ENCODE data around the gene AHI1. TPM values are rescaled to one million over a fixed set of nuclear protein-coding genes. Genes with fewer than 3 reads are reported as not detected.
"Not testable (repeated sequence)": the region's sequence is repeated elsewhere in the genome, so short reads cannot be mapped to it uniquely, and the experiment has no call there.

Gene AHI1
- total RNA-seq, 3 donors from 2014 or later (not counting 1 experiment from before 2014, with no cell fraction given), result 24.0 to 40.3 (median 32.4) TPM

DNA sequence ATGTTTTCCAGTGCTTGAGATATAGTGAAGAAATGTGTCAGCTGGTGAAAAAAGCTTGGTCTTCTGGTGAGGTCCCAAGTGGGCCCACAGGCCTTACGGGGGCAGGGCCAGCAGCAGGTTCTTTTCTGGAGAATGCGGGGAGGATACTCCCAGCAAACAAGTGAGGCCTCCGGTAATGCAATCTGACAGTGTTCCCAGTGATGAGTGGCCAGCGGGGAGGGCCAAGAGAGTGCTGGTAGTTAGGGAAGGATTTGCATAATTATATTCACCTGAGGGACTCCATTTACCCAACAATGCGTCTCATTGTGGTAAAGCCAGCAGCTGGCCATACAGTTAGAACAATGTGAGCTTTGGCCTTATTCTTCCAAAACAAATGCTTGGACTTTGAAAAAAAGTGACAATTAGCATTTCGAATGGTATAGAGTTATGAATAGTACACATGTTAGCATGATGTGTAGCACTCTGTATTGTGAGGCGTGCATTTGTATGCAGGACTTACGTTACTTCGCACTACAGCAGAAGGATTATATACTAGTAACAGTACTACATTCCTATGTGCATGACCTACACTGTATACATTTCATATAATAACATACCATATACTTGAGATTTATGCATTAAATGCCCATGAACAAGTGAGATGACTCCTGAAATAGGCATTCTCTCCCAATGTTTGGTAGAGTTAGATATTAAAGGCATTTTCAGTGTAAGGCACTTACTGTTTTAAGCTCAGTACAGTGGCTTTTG lies 246.6 kb downstream of the AHI1 start:
- peaks cover 0 to 5% of the 10 kb centered on the region in 2 donors for H3K27me3 Mint-ChIP-seq (ENCODE audit: low read depth in 2 of 2)
- DNase-seq, result no peak
- intact Hi-C loops (cut with micrococcal nuclease), result no loop called here
- Histone ChIP-seq H3K4me1 (ENCODE audit: control insufficient read depth, insufficient read depth, low read length) (no peaks in the 10 kb centered on the region), H3K27me3 (ENCODE audit: control insufficient read depth, insufficient read depth, low read length) (no peaks in the 10 kb centered on the region), H3K36me3 (ENCODE audit: control insufficient read depth, insufficient read depth, low read length) (no peaks in the 10 kb centered on the region), H3K9me3 (ENCODE audit: control insufficient read depth, insufficient read depth, low read length) (no peaks in the 10 kb centered on the region), H3K4me3 (ENCODE audit: low read length) (no peak overlapping the region), H3K27ac (ENCODE audit: low read length) (no peak overlapping the region)
- no peaks in the 10 kb centered on the region for H3K4me1 Mint-ChIP-seq
- no peaks in the 10 kb centered on the region for H3K9me3 Mint-ChIP-seq
- H3K4me3 Mint-ChIP-seq, result no peak overlapping the region
- TF ChIP-seq, protein P1, sequence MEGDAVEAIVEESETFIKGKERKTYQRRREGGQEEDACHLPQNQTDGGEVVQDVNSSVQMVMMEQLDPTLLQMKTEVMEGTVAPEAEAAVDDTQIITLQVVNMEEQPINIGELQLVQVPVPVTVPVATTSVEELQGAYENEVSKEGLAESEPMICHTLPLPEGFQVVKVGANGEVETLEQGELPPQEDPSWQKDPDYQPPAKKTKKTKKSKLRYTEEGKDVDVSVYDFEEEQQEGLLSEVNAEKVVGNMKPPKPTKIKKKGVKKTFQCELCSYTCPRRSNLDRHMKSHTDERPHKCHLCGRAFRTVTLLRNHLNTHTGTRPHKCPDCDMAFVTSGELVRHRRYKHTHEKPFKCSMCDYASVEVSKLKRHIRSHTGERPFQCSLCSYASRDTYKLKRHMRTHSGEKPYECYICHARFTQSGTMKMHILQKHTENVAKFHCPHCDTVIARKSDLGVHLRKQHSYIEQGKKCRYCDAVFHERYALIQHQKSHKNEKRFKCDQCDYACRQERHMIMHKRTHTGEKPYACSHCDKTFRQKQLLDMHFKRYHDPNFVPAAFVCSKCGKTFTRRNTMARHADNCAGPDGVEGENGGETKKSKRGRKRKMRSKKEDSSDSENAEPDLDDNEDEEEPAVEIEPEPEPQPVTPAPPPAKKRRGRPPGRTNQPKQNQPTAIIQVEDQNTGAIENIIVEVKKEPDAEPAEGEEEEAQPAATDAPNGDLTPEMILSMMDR (IDR thresholded peaks at IDR 0.05), result no peak
- no peak overlapping the region for H3K27ac Mint-ChIP-seq
- no peaks in the 10 kb centered on the region for H3K36me3 Mint-ChIP-seq
- 93% methylated on average over 9 of the region's 9 CpGs for WGBS (ENCODE audit: insufficient coverage)
- ATAC-seq, result no peak

DNA sequence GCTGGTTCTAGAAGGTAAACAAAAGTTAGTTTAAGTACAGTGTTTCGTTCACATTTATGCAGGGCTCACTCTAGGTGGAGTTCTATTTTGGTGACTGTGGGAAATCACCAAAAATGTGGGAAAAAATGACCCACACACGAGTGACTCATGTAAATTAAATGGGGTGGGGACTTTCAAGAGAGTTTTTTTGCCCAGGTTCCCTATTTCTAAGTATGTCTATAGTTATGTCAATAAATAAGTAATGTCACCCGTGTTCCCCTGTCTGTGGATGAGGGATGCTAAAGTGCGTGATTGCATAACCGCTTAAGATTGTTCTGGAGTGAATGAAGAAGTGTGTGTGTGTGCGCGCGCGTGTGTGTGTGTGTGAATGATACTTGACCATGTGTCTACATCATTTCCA lies 247.3 kb downstream of the AHI1 start:
- no peak for ATAC-seq
- DNase-seq, result no peak
- H3K4me1 ChIP-seq (ENCODE audit: control insufficient read depth, insufficient read depth, low read length), result no peaks in the 10 kb centered on the region
- no peak overlapping the region for H3K4me3 Mint-ChIP-seq
- no peaks in the 10 kb centered on the region for H3K36me3 Mint-ChIP-seq
- no peaks in the 10 kb centered on the region for H3K9me3 ChIP-seq (ENCODE audit: control insufficient read depth, insufficient read depth, low read length)
- peaks cover 0 to 2% of the 10 kb centered on the region in 2 donors for H3K27me3 Mint-ChIP-seq (ENCODE audit: low read depth in 2 of 2)
- no peak overlapping the region for H3K27ac Mint-ChIP-seq
- no peak overlapping the region for H3K27ac ChIP-seq (ENCODE audit: low read length)
- H3K27me3 ChIP-seq (ENCODE audit: control insufficient read depth, insufficient read depth, low read length), result no peaks in the 10 kb centered on the region
- no peaks in the 10 kb centered on the region for H3K4me1 Mint-ChIP-seq
- WGBS (ENCODE audit: insufficient coverage), result 70% methylated on average over 7 of the region's 9 CpGs
- intact Hi-C loops (cut with micrococcal nuclease), result no loop called here
- H3K9me3 Mint-ChIP-seq, result no peaks in the 10 kb centered on the region
- TF ChIP-seq, protein P1 (IDR thresholded peaks at IDR 0.05), result no peak
- H3K4me3 ChIP-seq (ENCODE audit: low read length), result no peak overlapping the region
- H3K36me3 ChIP-seq (ENCODE audit: control insufficient read depth, insufficient read depth, low read length), result no peaks in the 10 kb centered on the region

DNA sequence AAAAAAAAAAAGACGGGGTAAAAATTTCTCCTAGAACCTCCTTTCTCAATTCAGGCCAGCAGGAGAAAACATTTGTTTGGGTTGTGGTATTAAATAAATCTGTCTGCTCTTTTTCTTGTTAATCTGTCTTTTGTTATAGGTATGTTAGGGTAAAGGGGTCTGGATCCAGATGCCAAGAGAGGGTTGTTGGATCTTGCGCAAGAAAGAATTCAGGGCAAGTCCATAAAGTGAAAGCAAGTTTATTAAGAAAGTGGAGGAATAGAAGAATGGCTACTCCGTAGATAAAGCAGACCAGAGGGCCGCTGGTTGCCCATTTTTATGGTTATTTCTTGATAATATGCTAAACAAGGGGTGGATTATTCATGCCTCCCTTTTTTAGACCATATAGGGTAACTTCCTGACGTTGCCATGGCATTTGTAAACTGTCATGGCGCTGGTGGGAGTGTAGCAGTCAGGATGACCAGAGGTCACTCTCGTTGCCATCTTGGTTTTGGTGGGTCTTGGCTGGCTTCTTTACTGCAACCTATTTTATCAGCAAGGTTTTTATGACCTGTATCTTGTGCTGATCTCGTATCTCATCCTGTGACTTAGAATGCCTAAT lies 251.0 kb downstream of the AHI1 start:
- H3K4me3 Mint-ChIP-seq; H3K4me3 ChIP-seq (ENCODE audit: low read length); H3K36me3 ChIP-seq (ENCODE audit: control insufficient read depth, insufficient read depth, low read length); H3K27me3 ChIP-seq (ENCODE audit: control insufficient read depth, insufficient read depth, low read length); H3K9me3 ChIP-seq (ENCODE audit: control insufficient read depth, insufficient read depth, low read length); H3K36me3 Mint-ChIP-seq; H3K9me3 Mint-ChIP-seq; ATAC-seq; intact Hi-C loops (cut with micrococcal nuclease); H3K4me1 Mint-ChIP-seq; DNase-seq; H3K27ac ChIP-seq (ENCODE audit: low read length); H3K4me1 ChIP-seq (ENCODE audit: control insufficient read depth, insufficient read depth, low read length); H3K27me3 Mint-ChIP-seq (ENCODE audit: low read depth in 2 of 2); H3K27ac Mint-ChIP-seq: not testable (repeated sequence)
- WGBS (ENCODE audit: insufficient coverage), result 90% methylated on average over 7 of the region's 8 CpGs

DNA sequence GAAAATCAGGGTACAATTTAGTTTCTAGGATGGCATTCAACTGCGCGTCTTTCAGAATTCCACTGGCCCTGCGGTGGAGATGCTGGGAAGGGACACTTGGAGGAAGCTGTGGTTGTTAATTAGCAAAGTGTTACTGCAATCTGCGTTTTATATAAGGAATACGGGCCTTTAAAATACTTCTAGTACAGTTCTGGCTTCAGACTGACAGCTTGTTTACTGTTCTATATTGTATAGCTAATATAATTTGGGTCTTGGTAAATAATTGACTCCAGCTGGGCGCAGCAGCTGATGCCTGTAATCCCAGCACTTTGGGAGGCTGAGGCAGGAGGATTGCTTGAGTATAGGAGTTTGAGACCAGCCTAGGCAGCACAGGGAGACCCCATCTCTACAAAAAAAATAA lies 252.7 kb downstream of the AHI1 start:
- H3K9me3 Mint-ChIP-seq, result no peaks in the 10 kb centered on the region
- H3K4me3 Mint-ChIP-seq, result no peak overlapping the region
- DNase-seq (no peak), ATAC-seq (no peak)
- no peaks in the 10 kb centered on the region for H3K9me3 ChIP-seq (ENCODE audit: control insufficient read depth, insufficient read depth, low read length)
- 95% methylated on average over 6 of the region's 6 CpGs for WGBS (ENCODE audit: insufficient coverage)
- H3K27me3 ChIP-seq (ENCODE audit: control insufficient read depth, insufficient read depth, low read length), result no peaks in the 10 kb centered on the region
- no peaks in the 10 kb centered on the region for H3K4me1 Mint-ChIP-seq
- no peak overlapping the region for H3K27ac ChIP-seq (ENCODE audit: low read length)
- H3K36me3 Mint-ChIP-seq, result no peaks in the 10 kb centered on the region
- no peaks in the 10 kb centered on the region for H3K36me3 ChIP-seq (ENCODE audit: control insufficient read depth, insufficient read depth, low read length)
- H3K4me3 ChIP-seq (ENCODE audit: low read length), result no peak overlapping the region
- H3K27me3 Mint-ChIP-seq (ENCODE audit: low read depth in 2 of 2), result peaks cover 0 to 2% of the 10 kb centered on the region in 2 donors
- intact Hi-C loops (cut with micrococcal nuclease), result no loop called here
- H3K27ac Mint-ChIP-seq, result no peak overlapping the region
- H3K4me1 ChIP-seq (ENCODE audit: control insufficient read depth, insufficient read depth, low read length), result no peaks in the 10 kb centered on the region
- TF ChIP-seq, protein P1 (IDR thresholded peaks at IDR 0.05), result no peak
